Right forelimb (tissue), 1 donor: Measurements from ENCODE around the gene EVPL.
"Not testable (repeated sequence)": the region's sequence is repeated elsewhere in the genome, so short reads cannot be mapped to it uniquely, and the experiment has no call there.

Experiments
- DNase-seq: peaks from one replicate; pipeline ENCODE4 v3.0.0-alpha.2; 2018

Gene EVPL

GRCh38 chr17:75995385-75995925 lies 31.7 kb downstream of the EVPL start:
- DNase-seq, result no peak

GRCh38 chr17:75994802-75995370 lies 32.2 kb downstream of the EVPL start:
- DNase-seq, result no peak

GRCh38 chr17:75991396-75991795 lies 35.7 kb downstream of the EVPL start:
- DNase-seq, result no peak

DNA sequence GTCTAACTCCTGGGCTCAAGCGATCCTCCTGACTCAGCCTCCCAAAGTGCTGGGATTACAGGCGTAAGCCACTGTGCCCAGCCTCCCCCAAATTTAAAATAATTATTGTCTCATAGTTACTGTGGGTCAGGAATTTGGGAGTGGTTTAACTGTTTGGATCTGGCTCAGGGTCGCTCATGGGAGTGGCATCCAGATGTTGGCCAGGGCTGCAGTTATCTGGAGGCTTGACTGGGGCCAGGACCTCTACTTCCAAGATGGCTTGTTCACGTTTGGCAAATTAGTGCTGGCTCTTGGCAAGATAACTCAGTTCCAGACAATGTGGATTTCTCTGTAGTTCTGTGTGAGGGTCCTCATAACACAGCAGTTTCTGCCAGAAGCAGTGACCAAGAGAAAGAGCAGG lies 40.1 kb downstream of the EVPL start:
- DNase-seq, result no peak

DNA sequence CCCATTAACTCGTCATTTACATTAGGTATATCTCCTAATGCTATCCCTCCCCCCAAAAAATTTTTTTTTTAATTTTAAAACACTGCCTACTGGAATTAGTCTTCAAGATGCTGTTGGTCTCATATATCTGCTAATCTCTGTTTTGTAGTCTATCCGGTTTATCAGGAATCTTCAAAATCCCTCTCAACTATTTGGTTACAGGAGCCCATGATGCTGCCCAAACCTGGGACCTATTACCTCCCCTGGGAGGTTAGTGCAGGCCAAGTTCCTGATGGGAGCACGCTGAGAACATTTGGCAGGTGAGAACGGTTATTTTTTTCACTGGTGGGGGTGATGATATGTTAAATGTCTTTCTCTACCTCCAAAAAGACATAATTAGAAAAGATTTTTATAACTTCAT lies 41.1 kb downstream of the EVPL start:
- DNase-seq, result no peak

GRCh38 chr17:75983501-75984181 lies 43.5 kb downstream of the EVPL start:
- DNase-seq, result no peak

GRCh38 chr17:75981019-75981615 lies 46.0 kb downstream of the EVPL start:
- no peak for DNase-seq

DNA sequence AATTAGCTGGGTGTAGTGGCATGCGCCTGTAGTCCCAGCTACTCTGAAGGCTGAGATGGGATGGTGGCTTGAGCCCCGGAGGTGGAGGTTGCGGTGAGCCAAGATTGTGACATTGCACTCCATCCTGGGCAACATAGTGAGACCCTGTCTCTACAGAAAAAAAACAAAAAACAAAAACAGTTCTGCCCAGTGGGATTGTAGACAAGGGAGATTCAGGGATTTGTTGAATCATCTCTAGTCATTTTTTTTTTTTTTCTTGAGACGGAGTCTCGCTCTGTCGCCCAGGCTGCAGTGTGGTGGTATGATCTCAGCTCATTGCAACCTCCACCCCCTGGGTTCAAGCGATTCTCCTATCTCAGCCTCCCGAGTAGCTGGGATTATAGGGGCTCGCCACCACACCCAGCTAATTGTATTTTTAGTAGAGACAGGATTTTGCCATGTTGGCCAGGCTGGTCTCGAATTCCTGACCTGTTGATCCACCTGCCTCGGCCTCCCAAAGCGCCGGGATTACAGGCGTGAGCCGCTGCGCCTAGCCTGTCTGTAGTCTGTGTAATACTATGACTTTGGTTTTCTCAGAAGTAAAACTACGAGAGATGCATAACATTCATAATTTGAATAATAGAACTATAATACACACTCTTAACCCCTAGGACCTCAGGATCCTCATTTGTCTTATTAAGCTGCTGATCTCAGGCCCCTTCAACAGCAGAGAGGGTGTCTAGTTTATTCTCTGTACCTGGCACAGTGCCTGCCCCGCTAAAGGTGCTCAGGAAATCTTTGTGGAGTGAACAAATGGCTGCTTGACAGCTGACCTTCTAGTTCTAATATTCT lies 46.7 kb downstream of the EVPL start:
- DNase-seq, result no peak

DNA sequence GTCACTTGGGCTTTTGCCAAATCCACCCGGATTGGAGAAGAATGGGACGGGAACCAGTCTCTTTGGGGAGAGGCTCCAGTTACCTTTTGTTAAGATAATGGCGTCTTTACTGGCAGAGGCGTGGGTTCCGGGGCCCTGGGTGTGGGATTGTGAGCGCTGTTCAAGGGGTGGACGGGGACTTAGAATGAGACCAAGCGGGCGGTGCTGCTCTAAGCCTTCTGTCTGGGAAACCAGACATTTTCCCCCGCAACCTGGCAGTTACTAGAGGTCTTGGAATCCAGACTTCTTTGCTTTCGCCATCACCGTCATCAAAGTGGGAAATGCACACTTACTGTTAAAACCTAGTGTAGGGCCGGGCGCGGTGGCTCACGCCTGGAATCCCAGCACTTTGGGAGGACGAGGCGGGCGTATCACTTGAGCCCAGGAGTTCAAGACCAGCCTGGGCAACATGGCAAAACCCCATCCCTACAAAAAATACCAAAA lies 47.4 kb downstream of the EVPL start:
- DNase-seq, result no peak

DNA sequence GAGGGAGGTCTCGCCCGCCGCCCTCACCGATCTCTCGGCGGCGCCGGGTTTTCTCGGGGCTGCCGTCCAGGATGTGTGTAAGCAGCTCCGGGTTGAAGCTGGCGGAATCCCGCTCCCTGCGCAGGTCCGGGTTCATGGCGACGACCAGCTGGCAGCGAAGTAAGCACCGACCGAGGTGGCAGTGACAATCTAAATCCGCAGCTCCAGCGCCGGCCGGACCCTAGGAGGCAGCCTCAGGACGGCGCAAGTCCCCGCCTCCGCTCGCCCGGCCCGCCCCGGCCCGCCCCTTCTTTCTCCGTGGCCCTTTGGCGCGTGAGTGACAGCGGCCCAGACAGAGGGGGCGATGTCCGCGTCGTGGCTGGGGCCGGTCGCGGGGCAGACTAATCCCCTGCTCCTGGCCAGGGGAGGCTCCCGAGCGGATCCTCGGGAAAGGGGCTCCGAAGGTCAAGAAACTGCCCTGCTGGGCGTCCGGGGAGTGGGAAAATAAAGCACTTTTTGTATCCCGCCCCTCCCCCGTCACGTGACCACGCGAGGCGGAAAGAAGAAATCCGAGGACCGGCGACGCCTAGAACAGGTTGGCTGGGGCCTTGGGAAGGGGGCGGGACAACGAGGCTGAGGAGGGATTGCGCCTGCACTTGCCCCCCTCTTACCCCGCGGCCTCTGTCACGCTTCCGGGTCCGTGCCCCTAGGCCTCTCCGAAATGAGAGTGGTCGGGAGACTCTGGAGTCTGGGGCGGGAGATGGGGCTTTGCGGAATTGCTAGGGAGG lies 48.0 kb downstream of the EVPL start, which contains the start of the genes ACOX1 and TEN1:
Gene ACOX1 (minus strand): TSS at position 229 of the 767 bp plus-strand sequence. CDS start 93 bp downstream, at position 136.
Gene TEN1 (plus strand): TSS at position 303 of the 767 bp plus-strand sequence. CDS start 6,953 bp downstream, outside the sequence.
- peak; percentile 98 for DNase-seq

- DNase-seq, result no peak
Observed at GRCh38 chr17:75976175-75976848, 50.8 kb downstream of the EVPL start.

GRCh38 chr17:75975757-75976174 lies 51.3 kb downstream of the EVPL start:
- DNase-seq, result no peak

GRCh38 chr17:75975187-75975586 lies 51.9 kb downstream of the EVPL start:
- DNase-seq, result not testable (repeated sequence)

DNA sequence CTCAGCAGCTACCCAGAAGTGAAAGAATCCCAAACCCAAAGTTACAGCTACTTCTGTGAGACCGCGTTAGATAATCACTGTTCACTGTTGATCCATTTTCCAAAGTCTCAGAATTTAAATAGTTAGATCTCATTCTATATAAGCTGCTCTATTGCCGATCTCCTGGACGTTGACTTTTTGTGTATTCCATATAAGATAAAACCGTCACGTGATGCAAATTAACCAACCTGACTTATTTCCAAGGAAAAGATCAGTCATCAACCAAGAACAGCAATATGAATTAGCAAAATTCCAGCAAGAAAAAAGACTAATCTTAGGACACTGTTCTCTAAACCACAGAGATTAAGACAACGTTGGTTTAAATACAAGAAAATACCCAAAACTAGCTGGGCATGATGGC lies 56.5 kb downstream of the EVPL start:
- no peak for DNase-seq

GRCh38 chr17:75970011-75970523 lies 57.0 kb downstream of the EVPL start:
- no peak for DNase-seq

DNA sequence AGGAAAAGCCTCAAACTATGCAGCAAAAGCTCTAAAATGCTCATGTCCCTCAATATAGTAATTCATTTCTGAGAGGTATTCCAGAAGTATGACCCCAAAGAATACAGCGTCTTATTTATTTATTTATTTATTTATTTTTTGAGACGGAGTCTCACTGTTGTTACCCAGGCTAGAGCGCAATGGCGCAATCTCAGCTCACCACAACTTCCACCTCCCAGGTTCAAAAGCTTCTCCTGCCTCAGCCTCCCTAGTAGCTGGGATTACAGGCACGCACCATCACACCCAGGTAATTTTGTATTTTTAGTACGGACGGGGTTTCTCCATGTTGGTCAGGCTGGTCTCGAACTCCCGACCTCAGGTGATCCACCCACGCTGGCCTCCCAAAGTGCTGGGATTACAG lies 58.1 kb downstream of the EVPL start:
- not testable (repeated sequence) for DNase-seq

DNA sequence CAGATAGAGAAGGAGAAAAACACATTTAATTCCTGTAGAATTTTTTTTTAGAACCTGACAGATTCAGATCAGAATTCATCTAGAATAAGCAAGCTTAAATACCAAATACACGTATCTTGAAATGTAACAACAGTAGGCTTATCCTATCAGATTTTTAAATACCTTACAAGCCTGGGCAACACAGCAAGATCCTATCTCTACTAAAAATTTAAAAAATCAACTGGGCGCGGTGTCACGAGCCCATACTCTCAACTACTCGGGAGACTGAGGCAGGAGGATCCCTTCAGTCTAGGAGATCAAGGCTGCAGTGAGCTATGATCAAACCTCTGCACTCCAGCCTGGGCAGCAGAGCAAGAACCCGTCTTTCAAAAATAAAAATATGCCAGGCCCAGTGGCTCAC lies 61.6 kb downstream of the EVPL start:
- no peak for DNase-seq

GRCh38 chr17:75959839-75960511 lies 67.1 kb downstream of the EVPL start:
- no peak for DNase-seq

GRCh38 chr17:75959051-75959838 lies 67.9 kb downstream of the EVPL start:
- no peak for DNase-seq
